Measurements from ENCODE around the gene TBC1D2. TPM values are rescaled to one million over a fixed set of nuclear protein-coding genes. Genes with fewer than 3 reads are reported as not detected.

TBC1D2 gene
- total RNA-seq, 2 donors from 2014 or later, result 3.3 to 4.7 TPM

DNA sequence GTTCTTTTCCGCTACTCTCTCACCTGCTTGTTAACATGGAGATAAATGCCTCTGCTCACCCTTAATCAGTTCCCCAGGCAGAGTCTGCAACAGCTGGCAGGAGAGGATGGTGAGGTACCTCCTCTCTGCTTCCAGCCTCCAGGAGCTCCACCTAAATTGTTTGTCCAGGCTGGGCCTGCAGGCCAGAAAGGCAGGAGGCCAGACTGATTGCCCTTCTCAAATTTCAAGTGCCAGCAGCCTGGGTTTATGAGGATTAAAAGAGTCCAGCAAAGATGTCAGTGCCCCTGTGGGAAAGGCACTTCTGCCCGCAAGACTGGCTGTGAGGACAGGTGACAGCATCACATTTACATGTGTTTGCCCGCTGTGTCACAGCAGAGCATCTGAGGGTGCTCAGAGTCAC is 82.8 kb downstream of the TBC1D2 start:
- H3K9me3 ChIP-seq, result no peaks in the 10 kb centered on the region
- TF ChIP-seq CTCF (IDR thresholded peaks at IDR 0.05) (no peak), POLR2A (IDR thresholded peaks at IDR 0.05) (no peak)
- no peak overlapping the region for H3K27ac ChIP-seq
- H3K27me3 ChIP-seq, result no peaks in the 10 kb centered on the region
- no peak overlapping the region for H3K4me3 ChIP-seq
- WGBS, 2 donors, result 69 to 100% methylated on average over 1 to 3 of the region's 3 CpGs
- DNase-seq, result peak in 1 of 4 donors; percentile 13
- H3K36me3 ChIP-seq (replicated peaks in 1 of 2; ENCODE audit: insufficient read depth in 1 of 2, low read depth in 2 of 2), result no peaks in the 10 kb centered on the region
- H3K4me1 ChIP-seq, result no peaks in the 10 kb centered on the region
- intact Hi-C loops (cut with DNase I), result no loop called here
- ATAC-seq, result no peak

- Histone ChIP-seq H3K36me3 (replicated peaks in 1 of 2; ENCODE audit: insufficient read depth in 1 of 2, low read depth in 2 of 2) (no peaks in the 10 kb centered on the region), H3K4me3 (no peak overlapping the region), H3K4me1 (no peaks in the 10 kb centered on the region), H3K9me3 (no peaks in the 10 kb centered on the region), H3K27ac (no peak overlapping the region), H3K27me3 (no peaks in the 10 kb centered on the region)
- WGBS, 2 donors, result 66 to 72% methylated on average over 16 of the region's 16 CpGs
- intact Hi-C loops (cut with DNase I), result no loop called here
- ATAC-seq, result no peak
- no peak for TF ChIP-seq POLR2A (IDR thresholded peaks at IDR 0.05)
- no peak for DNase-seq
These were observed 84.1 kb downstream of the TBC1D2 start for GRCh38 chr9:98171176-98171925.

GRCh38 chr9:98168941-98169488 is 86.4 kb downstream of the TBC1D2 start:
- no peak for TF ChIP-seq CTCF (IDR thresholded peaks at IDR 0.05)
- TF ChIP-seq POLR2A (IDR thresholded peaks at IDR 0.05), result no peak
- H3K36me3 ChIP-seq (replicated peaks in 1 of 2; ENCODE audit: insufficient read depth in 1 of 2, low read depth in 2 of 2), result no peaks in the 10 kb centered on the region
- no peaks in the 10 kb centered on the region for H3K9me3 ChIP-seq
- H3K4me1 ChIP-seq, result no peaks in the 10 kb centered on the region
- DNase-seq (no peak), ATAC-seq (no peak)
- intact Hi-C loops (cut with DNase I), result no loop called here
- 75 to 82% methylated on average over 14 to 15 of the region's 15 CpGs for WGBS, 2 donors
- H3K27ac ChIP-seq, result no peak overlapping the region
- no peaks in the 10 kb centered on the region for H3K27me3 ChIP-seq
- H3K4me3 ChIP-seq, result no peak overlapping the region

- DNase-seq, result no peak
- Histone ChIP-seq H3K4me1 (no peaks in the 10 kb centered on the region), H3K4me3 (no peak overlapping the region), H3K27ac (no peak overlapping the region), H3K27me3 (no peaks in the 10 kb centered on the region), H3K36me3 (replicated peaks in 1 of 2; ENCODE audit: insufficient read depth in 1 of 2, low read depth in 2 of 2) (no peaks in the 10 kb centered on the region), H3K9me3 (no peaks in the 10 kb centered on the region)
- TF ChIP-seq POLR2A (IDR thresholded peaks at IDR 0.05), result no peak
- no peak for TF ChIP-seq CTCF (IDR thresholded peaks at IDR 0.05)
- no peak for ATAC-seq
- WGBS, 2 donors, result 59 to 68% methylated on average over 3 of the region's 3 CpGs
- intact Hi-C loops (cut with DNase I), result no loop called here
These were observed 87.2 kb downstream of the TBC1D2 start for GRCh38 chr9:98168153-98168780.

DNA sequence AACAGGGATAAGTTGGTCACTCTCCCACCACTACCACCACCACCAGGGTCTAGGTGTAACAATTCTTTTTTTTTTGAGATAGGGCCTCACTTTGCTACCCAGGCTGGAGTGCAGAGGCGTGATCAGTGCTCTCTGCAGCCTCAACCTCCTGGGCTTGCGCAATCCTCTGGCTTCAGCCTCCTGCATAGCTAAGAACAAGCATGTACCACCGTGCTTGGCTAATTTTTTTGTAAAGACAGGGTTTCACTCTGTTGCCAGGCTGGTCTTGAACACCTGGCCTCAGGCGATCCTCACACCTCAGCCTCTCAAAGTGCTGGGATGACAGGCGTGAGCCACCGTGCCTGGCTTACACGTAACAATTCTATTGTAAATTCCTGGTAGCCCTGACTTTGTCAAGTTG is 90.5 kb downstream of the TBC1D2 start:
- ATAC-seq (no peak), DNase-seq (no peak)
- 81 to 87% methylated on average over 7 of the region's 7 CpGs for WGBS, 2 donors
- Histone ChIP-seq H3K4me1 (no peaks in the 10 kb centered on the region), H3K27ac (no peak overlapping the region), H3K27me3 (no peaks in the 10 kb centered on the region), H3K36me3 (replicated peaks in 1 of 2; ENCODE audit: insufficient read depth in 1 of 2, low read depth in 2 of 2) (no peaks in the 10 kb centered on the region), H3K4me3 (no peak overlapping the region), H3K9me3 (no peaks in the 10 kb centered on the region)
- intact Hi-C loops (cut with DNase I), result no loop called here
- no peak for TF ChIP-seq POLR2A (IDR thresholded peaks at IDR 0.05)
- TF ChIP-seq CTCF (IDR thresholded peaks at IDR 0.05), result no peak

All from body of pancreas (tissue), 4 donors.